ENCODE data around the gene VAV1.

DNA sequence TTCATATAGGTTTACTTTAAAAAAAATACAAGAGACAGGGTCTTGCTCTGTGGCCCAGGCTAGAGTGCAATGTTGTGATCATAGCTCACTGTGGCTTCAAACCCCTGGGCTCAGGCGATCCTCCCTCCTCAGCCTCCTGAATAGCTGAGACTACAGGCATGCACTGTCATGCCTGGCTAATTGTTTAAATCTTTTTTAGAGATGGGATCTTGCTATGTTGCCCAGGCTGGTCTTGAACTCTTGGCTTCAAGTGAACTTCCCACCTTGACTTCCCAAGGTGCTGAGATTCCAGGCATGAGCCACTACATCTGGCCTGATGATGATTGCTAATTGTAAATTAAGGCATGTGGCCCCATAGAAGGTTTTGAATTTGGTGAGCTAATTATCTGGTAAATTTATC is 79.5 kb downstream of the VAV1 start:
- TF ChIP-seq ZBTB8A (IDR thresholded peaks at IDR 0.05; ENCODE audit: partially characterized antibody) (no peak), POLR2A (conservative IDR thresholded peaks at IDR 0.05) (no peak), FOS (IDR thresholded peaks at IDR 0.05; ENCODE audit: extremely low read depth, insufficient read length) (no peak), ZNF263 (CRISPR knock-in tag; IDR thresholded peaks at IDR 0.05; ENCODE audit: borderline replicate concordance) (no peak), SRSF9 (IDR thresholded peaks at IDR 0.05; ENCODE audit: borderline replicate concordance, low read depth, low read length) (no peak), NFIC (IDR thresholded peaks at IDR 0.05) (no peak), GABPB1 (CRISPR knock-in tag; IDR thresholded peaks at IDR 0.05) (no peak), ZKSCAN8 (CRISPR knock-in tag; IDR thresholded peaks at IDR 0.05) (no peak), JUN (IDR thresholded peaks at IDR 0.05; ENCODE audit: borderline replicate concordance, low read depth, low read length) (no peak), JUN (CRISPR knock-in tag; IDR thresholded peaks at IDR 0.05; ENCODE audit: borderline replicate concordance) (no peak)
- TF ChIP-seq, protein P1, sequence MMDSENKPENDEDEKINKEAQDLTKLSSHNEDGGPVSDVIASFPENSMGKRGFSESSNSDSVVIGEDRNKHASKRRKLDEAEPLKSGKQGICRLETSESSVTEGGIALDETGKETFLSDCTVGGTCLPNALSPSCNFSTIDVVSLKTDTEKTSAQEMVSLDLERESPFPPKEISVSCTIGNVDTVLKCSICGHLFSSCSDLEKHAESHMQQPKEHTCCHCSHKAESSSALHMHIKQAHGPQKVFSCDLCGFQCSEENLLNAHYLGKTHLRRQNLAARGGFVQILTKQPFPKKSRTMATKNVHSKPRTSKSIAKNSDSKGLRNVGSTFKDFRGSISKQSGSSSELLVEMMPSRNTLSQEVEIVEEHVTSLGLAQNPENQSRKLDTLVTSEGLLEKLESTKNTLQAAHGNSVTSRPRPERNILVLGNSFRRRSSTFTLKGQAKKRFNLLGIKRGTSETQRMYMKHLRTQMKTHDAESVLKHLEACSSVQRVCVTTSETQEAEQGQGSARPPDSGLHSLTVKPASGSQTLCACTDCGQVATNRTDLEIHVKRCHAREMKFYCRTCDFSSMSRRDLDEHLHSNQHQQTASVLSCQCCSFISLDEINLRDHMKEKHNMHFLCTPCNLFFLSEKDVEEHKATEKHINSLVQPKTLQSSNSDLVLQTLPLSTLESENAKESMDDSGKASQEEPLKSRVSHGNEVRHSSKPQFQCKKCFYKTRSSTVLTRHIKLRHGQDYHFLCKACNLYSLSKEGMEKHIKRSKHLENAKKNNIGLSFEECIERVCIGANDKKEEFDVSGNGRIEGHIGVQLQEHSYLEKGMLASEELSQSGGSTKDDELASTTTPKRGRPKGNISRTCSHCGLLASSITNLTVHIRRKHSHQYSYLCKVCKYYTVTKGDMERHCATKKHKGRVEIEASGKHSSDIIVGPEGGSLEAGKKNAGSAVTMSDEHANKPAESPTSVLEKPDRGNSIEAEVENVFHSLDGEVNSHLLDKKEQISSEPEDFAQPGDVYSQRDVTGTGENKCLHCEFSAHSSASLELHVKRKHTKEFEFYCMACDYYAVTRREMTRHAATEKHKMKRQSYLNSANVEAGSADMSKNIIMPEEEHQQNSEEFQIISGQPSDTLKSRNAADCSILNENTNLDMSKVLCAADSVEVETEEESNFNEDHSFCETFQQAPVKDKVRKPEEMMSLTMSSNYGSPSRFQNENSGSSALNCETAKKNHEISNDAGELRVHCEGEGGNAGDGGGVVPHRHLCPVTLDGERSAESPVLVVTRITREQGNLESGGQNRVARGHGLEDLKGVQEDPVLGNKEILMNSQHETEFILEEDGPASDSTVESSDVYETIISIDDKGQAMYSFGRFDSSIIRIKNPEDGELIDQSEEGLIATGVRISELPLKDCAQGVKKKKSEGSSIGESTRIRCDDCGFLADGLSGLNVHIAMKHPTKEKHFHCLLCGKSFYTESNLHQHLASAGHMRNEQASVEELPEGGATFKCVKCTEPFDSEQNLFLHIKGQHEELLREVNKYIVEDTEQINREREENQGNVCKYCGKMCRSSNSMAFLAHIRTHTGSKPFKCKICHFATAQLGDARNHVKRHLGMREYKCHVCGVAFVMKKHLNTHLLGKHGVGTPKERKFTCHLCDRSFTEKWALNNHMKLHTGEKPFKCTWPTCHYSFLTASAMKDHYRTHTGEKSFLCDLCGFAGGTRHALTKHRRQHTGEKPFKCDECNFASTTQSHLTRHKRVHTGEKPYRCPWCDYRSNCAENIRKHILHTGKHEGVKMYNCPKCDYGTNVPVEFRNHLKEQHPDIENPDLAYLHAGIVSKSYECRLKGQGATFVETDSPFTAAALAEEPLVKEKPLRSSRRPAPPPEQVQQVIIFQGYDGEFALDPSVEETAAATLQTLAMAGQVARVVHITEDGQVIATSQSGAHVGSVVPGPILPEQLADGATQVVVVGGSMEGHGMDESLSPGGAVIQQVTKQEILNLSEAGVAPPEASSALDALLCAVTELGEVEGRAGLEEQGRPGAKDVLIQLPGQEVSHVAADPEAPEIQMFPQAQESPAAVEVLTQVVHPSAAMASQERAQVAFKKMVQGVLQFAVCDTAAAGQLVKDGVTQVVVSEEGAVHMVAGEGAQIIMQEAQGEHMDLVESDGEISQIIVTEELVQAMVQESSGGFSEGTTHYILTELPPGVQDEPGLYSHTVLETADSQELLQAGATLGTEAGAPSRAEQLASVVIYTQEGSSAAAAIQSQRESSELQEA (IDR thresholded peaks at IDR 0.05; ENCODE audit: low read depth): no peak
- TF ChIP-seq, protein P2, sequence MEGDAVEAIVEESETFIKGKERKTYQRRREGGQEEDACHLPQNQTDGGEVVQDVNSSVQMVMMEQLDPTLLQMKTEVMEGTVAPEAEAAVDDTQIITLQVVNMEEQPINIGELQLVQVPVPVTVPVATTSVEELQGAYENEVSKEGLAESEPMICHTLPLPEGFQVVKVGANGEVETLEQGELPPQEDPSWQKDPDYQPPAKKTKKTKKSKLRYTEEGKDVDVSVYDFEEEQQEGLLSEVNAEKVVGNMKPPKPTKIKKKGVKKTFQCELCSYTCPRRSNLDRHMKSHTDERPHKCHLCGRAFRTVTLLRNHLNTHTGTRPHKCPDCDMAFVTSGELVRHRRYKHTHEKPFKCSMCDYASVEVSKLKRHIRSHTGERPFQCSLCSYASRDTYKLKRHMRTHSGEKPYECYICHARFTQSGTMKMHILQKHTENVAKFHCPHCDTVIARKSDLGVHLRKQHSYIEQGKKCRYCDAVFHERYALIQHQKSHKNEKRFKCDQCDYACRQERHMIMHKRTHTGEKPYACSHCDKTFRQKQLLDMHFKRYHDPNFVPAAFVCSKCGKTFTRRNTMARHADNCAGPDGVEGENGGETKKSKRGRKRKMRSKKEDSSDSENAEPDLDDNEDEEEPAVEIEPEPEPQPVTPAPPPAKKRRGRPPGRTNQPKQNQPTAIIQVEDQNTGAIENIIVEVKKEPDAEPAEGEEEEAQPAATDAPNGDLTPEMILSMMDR (IDR thresholded peaks at IDR 0.05 in 2 of 3, conservative IDR thresholded peaks at IDR 0.05 in 1 of 3; ENCODE audit: insufficient read depth in 2 of 3, low read depth in 1 of 3, low read length in 3 of 3): no peak
- TF ChIP-seq, protein P3, sequence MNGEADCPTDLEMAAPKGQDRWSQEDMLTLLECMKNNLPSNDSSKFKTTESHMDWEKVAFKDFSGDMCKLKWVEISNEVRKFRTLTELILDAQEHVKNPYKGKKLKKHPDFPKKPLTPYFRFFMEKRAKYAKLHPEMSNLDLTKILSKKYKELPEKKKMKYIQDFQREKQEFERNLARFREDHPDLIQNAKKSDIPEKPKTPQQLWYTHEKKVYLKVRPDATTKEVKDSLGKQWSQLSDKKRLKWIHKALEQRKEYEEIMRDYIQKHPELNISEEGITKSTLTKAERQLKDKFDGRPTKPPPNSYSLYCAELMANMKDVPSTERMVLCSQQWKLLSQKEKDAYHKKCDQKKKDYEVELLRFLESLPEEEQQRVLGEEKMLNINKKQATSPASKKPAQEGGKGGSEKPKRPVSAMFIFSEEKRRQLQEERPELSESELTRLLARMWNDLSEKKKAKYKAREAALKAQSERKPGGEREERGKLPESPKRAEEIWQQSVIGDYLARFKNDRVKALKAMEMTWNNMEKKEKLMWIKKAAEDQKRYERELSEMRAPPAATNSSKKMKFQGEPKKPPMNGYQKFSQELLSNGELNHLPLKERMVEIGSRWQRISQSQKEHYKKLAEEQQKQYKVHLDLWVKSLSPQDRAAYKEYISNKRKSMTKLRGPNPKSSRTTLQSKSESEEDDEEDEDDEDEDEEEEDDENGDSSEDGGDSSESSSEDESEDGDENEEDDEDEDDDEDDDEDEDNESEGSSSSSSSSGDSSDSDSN (IDR thresholded peaks at IDR 0.05; ENCODE audit: borderline replicate concordance in 1 of 2, low read depth in 2 of 2, low read length in 2 of 2): no peak
- TF ChIP-seq, protein P4, sequence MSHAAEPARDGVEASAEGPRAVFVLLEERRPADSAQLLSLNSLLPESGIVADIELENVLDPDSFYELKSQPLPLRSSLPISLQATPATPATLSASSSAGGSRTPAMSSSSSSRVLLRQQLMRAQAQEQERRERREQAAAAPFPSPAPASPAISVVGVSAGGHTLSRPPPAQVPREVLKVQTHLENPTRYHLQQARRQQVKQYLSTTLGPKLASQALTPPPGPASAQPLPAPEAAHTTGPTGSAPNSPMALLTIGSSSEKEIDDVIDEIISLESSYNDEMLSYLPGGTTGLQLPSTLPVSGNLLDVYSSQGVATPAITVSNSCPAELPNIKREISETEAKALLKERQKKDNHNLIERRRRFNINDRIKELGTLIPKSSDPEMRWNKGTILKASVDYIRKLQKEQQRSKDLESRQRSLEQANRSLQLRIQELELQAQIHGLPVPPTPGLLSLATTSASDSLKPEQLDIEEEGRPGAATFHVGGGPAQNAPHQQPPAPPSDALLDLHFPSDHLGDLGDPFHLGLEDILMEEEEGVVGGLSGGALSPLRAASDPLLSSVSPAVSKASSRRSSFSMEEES (CRISPR knock-in tag; IDR thresholded peaks at IDR 0.05): no peak

All from K562 (cell line).